ENCODE results near the gene NSDHL. TPM values are rescaled to one million over a fixed set of nuclear protein-coding genes. Genes with fewer than 3 reads are reported as not detected.
"Not testable (repeated sequence)": the region's sequence is repeated elsewhere in the genome, so short reads cannot be mapped to it uniquely, and the experiment has no call there.

Gene NSDHL
- total and polyA plus RNA-seq, 2 donors from 2014 or later, result 14.3 to 30.9 TPM

- Histone ChIP-seq H3K27me3 (ENCODE audit: control insufficient read depth, insufficient read depth, low read length) (no peaks in the 10 kb centered on the region), H3K36me3 (ENCODE audit: control insufficient read depth in 2 of 3, insufficient read depth in 3 of 3, low read length in 3 of 3) (no peaks in the 10 kb centered on the region), H3K9ac (ENCODE audit: low read length in 3 of 3) (peak overlapping the region; percentile 61 to 71 (median 65)), H3K9me3 (ENCODE audit: control insufficient read depth in 2 of 3, insufficient read depth in 1 of 3, low read length in 3 of 3) (no peaks in the 10 kb centered on the region), H3K27ac (ENCODE audit: low read depth in 2 of 2, low read length in 2 of 2) (no peak overlapping the region), H3K4me3 (ENCODE audit: low read length in 3 of 3) (peak overlapping the region; percentile 82 to 84 (median 84)), H3K4me1 (ENCODE audit: control insufficient read depth in 2 of 3, insufficient read depth in 2 of 3, low read depth in 1 of 3, low read length in 3 of 3) (peaks cover 0 to 5% (median 0%) of the 10 kb centered on the region in 3 donors)
- FAIRE-seq (no peak), DNase-seq (peak in 1 of 5 donors; percentile 36)
- intact Hi-C loops (cut with DNase I), result no loop called here
- no peak for TF ChIP-seq CTCF (IDR thresholded peaks at IDR 0.05; ENCODE audit: borderline replicate concordance, extremely low read depth, insufficient read depth)
Observed at GRCh38 chrX:152831391-152831790, 528 bp downstream of the NSDHL start.

GRCh38 chrX:152832520-152832919, 1.7 kb downstream of the NSDHL start:
- intact Hi-C loops (cut with DNase I), result no loop called here
- H3K4me3 ChIP-seq (ENCODE audit: low read length in 3 of 3), result no peak overlapping the region
- H3K9me3 ChIP-seq (ENCODE audit: control insufficient read depth in 2 of 3, insufficient read depth in 1 of 3, low read length in 3 of 3), result no peaks in the 10 kb centered on the region
- no peak overlapping the region for H3K9ac ChIP-seq (ENCODE audit: low read length in 3 of 3)
- DNase-seq (no peak), FAIRE-seq (no peak)
- no peaks in the 10 kb centered on the region for H3K27me3 ChIP-seq (ENCODE audit: control insufficient read depth, insufficient read depth, low read length)
- H3K36me3 ChIP-seq (ENCODE audit: control insufficient read depth in 2 of 3, insufficient read depth in 3 of 3, low read length in 3 of 3), result no peaks in the 10 kb centered on the region
- H3K4me1 ChIP-seq (ENCODE audit: control insufficient read depth in 2 of 3, insufficient read depth in 2 of 3, low read depth in 1 of 3, low read length in 3 of 3), result peaks cover 0 to 5% (median 0%) of the 10 kb centered on the region in 3 donors
- H3K27ac ChIP-seq (ENCODE audit: low read depth in 2 of 2, low read length in 2 of 2), result no peak overlapping the region
- no peak for TF ChIP-seq CTCF (IDR thresholded peaks at IDR 0.05; ENCODE audit: borderline replicate concordance, extremely low read depth, insufficient read depth)

- intact Hi-C loops (cut with DNase I), result no loop called here
- no peaks in the 10 kb centered on the region for H3K9me3 ChIP-seq (ENCODE audit: control insufficient read depth in 2 of 3, insufficient read depth in 1 of 3, low read length in 3 of 3)
- no peak overlapping the region for H3K4me3 ChIP-seq (ENCODE audit: low read length in 3 of 3)
- no peak overlapping the region for H3K9ac ChIP-seq (ENCODE audit: low read length in 3 of 3)
- no peaks in the 10 kb centered on the region for H3K27me3 ChIP-seq (ENCODE audit: control insufficient read depth, insufficient read depth, low read length)
- FAIRE-seq (no peak), DNase-seq (no peak)
- TF ChIP-seq CTCF (IDR thresholded peaks at IDR 0.05; ENCODE audit: borderline replicate concordance, extremely low read depth, insufficient read depth), result no peak
- peaks cover 0 to 5% (median 0%) of the 10 kb centered on the region in 3 donors for H3K4me1 ChIP-seq (ENCODE audit: control insufficient read depth in 2 of 3, insufficient read depth in 2 of 3, low read depth in 1 of 3, low read length in 3 of 3)
- no peaks in the 10 kb centered on the region for H3K36me3 ChIP-seq (ENCODE audit: control insufficient read depth in 2 of 3, insufficient read depth in 3 of 3, low read length in 3 of 3)
- no peak overlapping the region for H3K27ac ChIP-seq (ENCODE audit: low read depth in 2 of 2, low read length in 2 of 2)
Observed at GRCh38 chrX:152833378-152833777, 2.5 kb downstream of the NSDHL start.

GRCh38 chrX:152835470-152835869, 4.6 kb downstream of the NSDHL start:
- H3K9me3 ChIP-seq (ENCODE audit: control insufficient read depth in 2 of 3, insufficient read depth in 1 of 3, low read length in 3 of 3); H3K4me3 ChIP-seq (ENCODE audit: low read length in 3 of 3); H3K36me3 ChIP-seq (ENCODE audit: control insufficient read depth in 2 of 3, insufficient read depth in 3 of 3, low read length in 3 of 3); intact Hi-C loops (cut with DNase I); DNase-seq; FAIRE-seq; H3K4me1 ChIP-seq (ENCODE audit: control insufficient read depth in 2 of 3, insufficient read depth in 2 of 3, low read depth in 1 of 3, low read length in 3 of 3); H3K27me3 ChIP-seq (ENCODE audit: control insufficient read depth, insufficient read depth, low read length); H3K27ac ChIP-seq (ENCODE audit: low read depth in 2 of 2, low read length in 2 of 2); H3K9ac ChIP-seq (ENCODE audit: low read length in 3 of 3): not testable (repeated sequence)

Data from kidney (tissue), 14 donors.